Spleen (tissue), 11 donors: ENCODE measurements around the gene ARHGAP6. TPM values are rescaled to one million over a fixed set of nuclear protein-coding genes. Genes with fewer than 3 reads are reported as not detected.
A peak's percentile ranks its signal among the peaks of the same experiment; 100 is the strongest.

Source experiments
- DNase-seq: peaks from one replicate; pipeline ENCODE4 v3.0.0-alpha.2; 2020
- H3K27ac ChIP-seq, 8 donors: fragments of 200-600 bp; sonication (generic) in 7 of 8; 1 replicate in 4 of 8; 2 replicates in 4 of 8; pipeline versions ENCODE4 v1.5.0 to v1.8.0; 2016 to 2021; ENCODE audit warnings: inconsistent platforms in 4 of 8, mild to moderate bottlenecking in 4 of 8, moderate library complexity in 1 of 8
- H3K27me3 ChIP-seq, 7 donors: fragments of 200-600 bp; sonication (generic) in 6 of 7; replicated peaks in 1 of 7; 1 replicate in 4 of 7; 2 replicates in 3 of 7; pipeline versions ENCODE4 v1.5.0 to v1.8.0; 2016 to 2021; ENCODE audit warnings: inconsistent platforms in 3 of 7, mild to moderate bottlenecking in 1 of 7
- H3K36me3 ChIP-seq, 6 donors: fragments of 200-600 bp; sonication (generic) in 5 of 6; 1 replicate in 4 of 6; 2 replicates in 2 of 6; pipeline versions ENCODE4 v1.5.0 to v1.8.0; 2016 to 2021; ENCODE audit warnings: inconsistent platforms in 2 of 6
- H3K4me1 ChIP-seq, 6 donors: fragments of 200-600 bp; sonication (generic) in 5 of 6; 1 replicate in 3 of 6; 2 replicates in 3 of 6; pipeline versions ENCODE4 v1.5.0 to v1.8.0; 2016 to 2021; ENCODE audit warnings: inconsistent platforms in 3 of 6
- H3K4me3 ChIP-seq, 8 donors: fragments of 200-600 bp; sonication (generic) in 7 of 8; 1 replicate in 4 of 8; 2 replicates in 4 of 8; pipeline versions ENCODE4 v1.5.0 to v1.8.0; 2016 to 2021; ENCODE audit warnings: inconsistent platforms in 4 of 8, mild to moderate bottlenecking in 4 of 8, moderate library complexity in 2 of 8
- H3K9me3 ChIP-seq, 8 donors: fragments of 200-600 bp; sonication (generic) in 7 of 8; 1 replicate in 4 of 8; 2 replicates in 4 of 8; pipeline versions ENCODE4 v1.5.0 to v1.8.0; 2016 to 2021; ENCODE audit warnings: inconsistent platforms in 4 of 8
- CTCF ChIP-seq, 11 experiments: fragments of 200-600 bp in 7 of 11; fragments of 450-650 bp in 4 of 11; sonication (generic) in 4 of 11; IDR thresholded peaks in 8 of 11; conservative IDR thresholded peaks in 3 of 11; 1 replicate in 7 of 11; 2 replicates in 4 of 11; pipeline versions ENCODE4 v1.4.0 to v1.8.0; 2016 to 2021; ENCODE audit warnings: antibody characterized with exemption in 11 of 11, inconsistent platforms in 4 of 11, mild to moderate bottlenecking in 1 of 11
- POLR2A ChIP-seq, 3 donors: fragments of 450-650 bp; IDR thresholded peaks; one replicate each; pipeline ENCODE4 v1.5.1; 2017; ENCODE audit warnings: antibody characterized with exemption in 3 of 3, mild to moderate bottlenecking in 1 of 3
- POLR2AphosphoS5 ChIP-seq, 3 donors: sonication (generic); formaldehyde crosslinking; IDR thresholded peaks; one replicate each; pipeline ENCODE4 v1.5.1; 2017; ENCODE audit warnings: antibody characterized with exemption in 3 of 3
- WGBS, 5 donors: extraction: QIAGEN DNeasy Blood & Tissue Kit in 3 of 5; methylation state at CpG; one replicate each; pipeline versions ENCODE4 v1.1.5 to v1.1.7; 2013 to 2018; 5-methylcytosine and 5-hydroxymethylcytosine counted together
- intact Hi-C: fragments of 100-400 bp; cut with DNase I; formaldehyde crosslinking; loops from one replicate; pipeline ENCODE4 v1.15.0; 2023; ENCODE audit warnings: low total_unique reads
- polyA plus RNA-seq, 3 donors: library from polyadenylated mRNA; stranded (reverse); fragments of 200-250 nt; gene quantifications; one replicate each; pipeline ENCODE4 v1.2.1, GENCODE V29; 2013
- total RNA-seq, 7 donors: library from RNA; depleted of rRNA in 3 of 7; stranded (reverse); fragments of >200 nt in 3 of 7; fragmentation: NEBNext Ultra II Directional in 4 of 7; extraction: Animal tissue kit (Norgen Biotek cat#: 25700) in 4 of 7; gene quantifications; one replicate each; pipeline versions ENCODE4 v1.1.0 to v1.2.1, GENCODE V29; 2016 to 2021
- donor health status: healthy with polysubstance abuse.
- donor health status: DM: no; HTN: no; CAD: no; lungs with moderate emphysema.
- donor health status: DM: no; HTN: no; CAD: no.
- donor health status: Bipolar disorder and iron deficiency.
- donor health status: healthy.
- donor health status: DM: no; HTN: no; CAD: no.
- donor health status: DM: yes; HTN: yes; CAD: no.

ARHGAP6 gene
- total and polyA plus RNA-seq, 10 donors, result 2.0 to 20.8 (median 12.7) TPM

DNA sequence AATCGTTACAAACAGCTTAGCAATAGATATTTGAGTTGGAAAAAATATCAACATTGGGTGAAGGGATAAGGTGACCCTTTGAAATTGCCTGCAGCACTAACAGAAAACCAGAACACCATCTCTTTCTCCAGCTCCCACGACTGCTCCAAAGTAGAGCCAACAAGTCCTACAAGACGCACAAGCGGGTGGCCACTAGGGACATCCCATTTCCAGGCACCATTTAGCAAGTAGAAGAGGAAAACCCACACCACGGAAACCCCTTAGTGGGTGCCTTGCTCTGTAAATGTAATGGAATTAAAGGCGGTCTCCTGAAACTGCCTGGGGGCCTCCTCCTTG, 1.9 kb downstream of the ARHGAP6 start:
- Histone ChIP-seq H3K36me3 (no peaks in the 10 kb centered on the region), H3K27me3 (peaks cover 0 to 51% (median 21%) of the 10 kb centered on the region in 7 donors), H3K27ac (peak overlapping the region in 4 of 8 donors; percentile 39 to 65 (median 46)), H3K4me3 (peak overlapping the region in 6 of 8 donors; percentile 13 to 60 (median 30)), H3K4me1 (peaks cover 0 to 20% (median 6%) of the 10 kb centered on the region in 6 donors), H3K9me3 (no peaks in the 10 kb centered on the region)
- DNase-seq, result no peak
- no peak for TF ChIP-seq CTCF (IDR thresholded peaks at IDR 0.05 in 8 of 11, conservative IDR thresholded peaks at IDR 0.05 in 3 of 11)
- TF ChIP-seq POLR2AphosphoS5 (IDR thresholded peaks at IDR 0.05), result no peak
- TF ChIP-seq POLR2A (IDR thresholded peaks at IDR 0.05), result no peak
- intact Hi-C loops, result no loop called here
- WGBS, 5 donors, result 15 to 42% (median 30%) methylated on average over 6 of the region's 6 CpGs

- Histone ChIP-seq H3K4me1 (no peaks in the 10 kb centered on the region), H3K27ac (no peak overlapping the region), H3K9me3 (no peaks in the 10 kb centered on the region), H3K4me3 (no peak overlapping the region), H3K27me3 (peaks cover 0 to 8% (median 0%) of the 10 kb centered on the region in 7 donors), H3K36me3 (no peaks in the 10 kb centered on the region)
- WGBS, 5 donors, result 70 to 91% (median 82%) methylated on average over 7 of the region's 7 CpGs
- no peak for DNase-seq
- intact Hi-C loops, result no loop called here
- no peak for TF ChIP-seq CTCF (IDR thresholded peaks at IDR 0.05 in 8 of 11, conservative IDR thresholded peaks at IDR 0.05 in 3 of 11)
- TF ChIP-seq POLR2A (IDR thresholded peaks at IDR 0.05), result no peak
- TF ChIP-seq POLR2AphosphoS5 (IDR thresholded peaks at IDR 0.05), result no peak
These were observed 10.3 kb downstream of the ARHGAP6 start for GRCh38 chrX:11655282-11656015.

- DNase-seq, result no peak
- intact Hi-C loops, result no loop called here
- no peaks in the 10 kb centered on the region for H3K36me3 ChIP-seq
- H3K27me3 ChIP-seq, result peaks cover 0 to 9% (median 0%) of the 10 kb centered on the region in 7 donors
- TF ChIP-seq POLR2AphosphoS5 (IDR thresholded peaks at IDR 0.05), result no peak
- no peak for TF ChIP-seq POLR2A (IDR thresholded peaks at IDR 0.05)
- TF ChIP-seq CTCF (IDR thresholded peaks at IDR 0.05 in 8 of 11, conservative IDR thresholded peaks at IDR 0.05 in 3 of 11), result no peak
- no peak overlapping the region for H3K27ac ChIP-seq
- H3K9me3 ChIP-seq, result no peaks in the 10 kb centered on the region
- H3K4me3 ChIP-seq, result no peak overlapping the region
- WGBS, 5 donors, result 59 to 87% (median 72%) methylated on average over 5 of the region's 5 CpGs
- H3K4me1 ChIP-seq, result no peaks in the 10 kb centered on the region
These were observed 16.8 kb downstream of the ARHGAP6 start for GRCh38 chrX:11648705-11649519.

DNA sequence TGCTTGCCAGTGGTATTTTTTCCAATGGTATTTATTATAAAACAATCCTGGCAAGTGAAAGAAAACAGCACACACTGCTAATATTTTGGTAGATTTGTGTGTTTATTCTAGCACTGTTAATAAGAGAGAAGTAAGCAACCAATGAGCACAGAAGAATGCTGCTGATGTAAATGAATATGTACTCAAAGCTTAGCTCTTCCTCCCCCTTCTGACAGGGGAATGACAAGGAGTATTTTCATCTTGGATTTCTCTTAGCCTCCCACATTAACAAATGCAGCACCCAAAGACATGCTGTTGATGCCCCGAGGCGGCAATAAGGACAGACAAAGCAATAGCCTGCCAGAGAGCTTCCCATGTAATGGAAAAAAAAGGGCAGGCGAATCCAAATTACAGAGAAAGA, 18.6 kb downstream of the ARHGAP6 start:
- no peak overlapping the region for H3K27ac ChIP-seq
- H3K27me3 ChIP-seq, result peaks cover 0 to 9% (median 0%) of the 10 kb centered on the region in 7 donors
- no peak overlapping the region for H3K4me3 ChIP-seq
- no peaks in the 10 kb centered on the region for H3K36me3 ChIP-seq
- H3K4me1 ChIP-seq, result no peaks in the 10 kb centered on the region
- no peak for DNase-seq
- 59 to 85% (median 77%) methylated on average over 3 of the region's 3 CpGs for WGBS, 5 donors
- TF ChIP-seq POLR2AphosphoS5 (IDR thresholded peaks at IDR 0.05), result no peak
- no peak for TF ChIP-seq CTCF (IDR thresholded peaks at IDR 0.05 in 8 of 11, conservative IDR thresholded peaks at IDR 0.05 in 3 of 11)
- no peak for TF ChIP-seq POLR2A (IDR thresholded peaks at IDR 0.05)
- intact Hi-C loops, result no loop called here
- no peaks in the 10 kb centered on the region for H3K9me3 ChIP-seq
